DND-41 (cell line): Measurements from ENCODE around the gene GSDMA.
"Not testable (repeated sequence)": the region's sequence is repeated elsewhere in the genome, so short reads cannot be mapped to it uniquely, and the experiment has no call there.

ENCODE experiments used
- CTCF ChIP-seq: IDR thresholded peaks from 2 replicates; pipeline ENCODE4 v1.5.1; 2012; ENCODE audit warnings: borderline replicate concordance, low read length, moderate library complexity, mild to moderate bottlenecking; ENCODE audit not compliant: poor library complexity, severe bottlenecking; ENCODE audit errors: extremely low read depth
- EZH2 ChIP-seq: IDR thresholded peaks from 3 replicates; pipeline ENCODE4 v1.6.1; 2012; ENCODE audit warnings: borderline replicate concordance, low read depth, mild to moderate bottlenecking, moderate library complexity, low read length, inconsistent platforms; ENCODE audit not compliant: severe bottlenecking

GRCh38 chr17:40012017-40012647, 49.3 kb downstream of the GSDMA start:
- TF ChIP-seq CTCF, EZH2: not testable (repeated sequence)
